Left lobe of liver (tissue), 2 donors: Measurements from ENCODE around the gene ATXN1. TPM values are rescaled to one million over a fixed set of nuclear protein-coding genes. Genes with fewer than 3 reads are reported as not detected.

Experiments used
- ATAC-seq: fragments of 200-7000 bp; cut with Tn5 transposase; one replicate; pipeline ENCODE4 v1.9.1; 2020; ENCODE audit warnings: mild to moderate bottlenecking, moderate library complexity
- DNase-seq: peaks from one replicate; pipeline ENCODE4 v3.0.0-alpha.2; 2020; ENCODE audit warnings: low spot score
- total RNA-seq: library from RNA; stranded (reverse); gene quantifications from one replicate; pipeline ENCODE4 v1.2.1, GENCODE V29; 2021
- donor health status: DM: no; HTN: no; CAD: no; lungs with moderate emphysema.
- donor health status: DM: no; HTN: yes; CAD: no.

ATXN1 gene
- total RNA-seq, 1 donor from 2014 or later = 29.5 TPM

- ATAC-seq = no peak
- no peak for DNase-seq
These were observed 3.1 kb upstream of the ATXN1 start for GRCh38 chr6:16764188-16764950.

GRCh38 chr6:16762550-16763477 is 1.6 kb upstream of the ATXN1 start:
- DNase-seq (peak; percentile 75), ATAC-seq (peak; percentile 27)

GRCh38 chr6:16762268-16762549 is 949 bp upstream of the ATXN1 start:
- DNase-seq (no peak), ATAC-seq (peak; percentile 1)

- DNase-seq = peak; percentile 94
- ATAC-seq = peak; percentile 63
These were observed 409 bp upstream of the ATXN1 start for GRCh38 chr6:16761471-16762267.

- DNase-seq (peak; percentile 96), ATAC-seq (peak; percentile 72)
These were observed 1.4 kb downstream of the ATXN1 start for GRCh38 chr6:16759646-16760515.

- ATAC-seq (no peak), DNase-seq (no peak)
These were observed 2.0 kb downstream of the ATXN1 start for GRCh38 chr6:16759181-16759645.

- no peak for ATAC-seq
- no peak for DNase-seq
These were observed 2.9 kb downstream of the ATXN1 start for GRCh38 chr6:16758163-16758975.

GRCh38 chr6:16757332-16757731 is 3.9 kb downstream of the ATXN1 start:
- ATAC-seq (no peak), DNase-seq (no peak)

GRCh38 chr6:16756660-16757255 is 4.5 kb downstream of the ATXN1 start:
- DNase-seq (no peak), ATAC-seq (no peak)

GRCh38 chr6:16755544-16755943 is 5.7 kb downstream of the ATXN1 start:
- ATAC-seq (no peak), DNase-seq (no peak)

- DNase-seq = no peak
- ATAC-seq = no peak
These were observed 6.4 kb downstream of the ATXN1 start for GRCh38 chr6:16754876-16755275.

- DNase-seq = no peak
- ATAC-seq = no peak
These were observed 7.0 kb downstream of the ATXN1 start for GRCh38 chr6:16754274-16754673.

- DNase-seq (no peak), ATAC-seq (no peak)
These were observed 7.9 kb downstream of the ATXN1 start for GRCh38 chr6:16753341-16753740.

GRCh38 chr6:16752206-16752866 is 8.9 kb downstream of the ATXN1 start:
- ATAC-seq = peak; percentile 54
- DNase-seq = no peak

- no peak for DNase-seq
- ATAC-seq = no peak
These were observed 9.9 kb downstream of the ATXN1 start for GRCh38 chr6:16751251-16751946.

- DNase-seq (no peak), ATAC-seq (no peak)
These were observed 10.7 kb downstream of the ATXN1 start for GRCh38 chr6:16750566-16750965.

- DNase-seq (no peak), ATAC-seq (no peak)
These were observed 11.5 kb downstream of the ATXN1 start for GRCh38 chr6:16749516-16750485.
